HG02973 (cell line): ENCODE results near the gene FAM110D.

Experiments
- ATAC-seq: cut with Tn5 transposase; IDR thresholded peaks from one replicate; pipeline ENCODE4 v1.9.1; 2021; ENCODE audit warnings: moderate library complexity; ENCODE audit not compliant: unreplicated experiment

The FAM110D gene

GRCh38 chr1:26184086-26184485 lies 25.2 kb downstream of the FAM110D start:
- no peak for ATAC-seq

- no peak for ATAC-seq
Observed at GRCh38 chr1:26184883-26185282, 26.0 kb downstream of the FAM110D start.

- no peak for ATAC-seq
Observed at GRCh38 chr1:26187882-26188281, 29.0 kb downstream of the FAM110D start.

- ATAC-seq, result no peak
Observed at GRCh38 chr1:26188477-26188876, 29.6 kb downstream of the FAM110D start.

- ATAC-seq, result no peak
Observed at GRCh38 chr1:26189331-26189730, 30.5 kb downstream of the FAM110D start.

GRCh38 chr1:26189751-26190275 lies 30.9 kb downstream of the FAM110D start:
- ATAC-seq, result no peak

GRCh38 chr1:26190373-26190987 lies 31.6 kb downstream of the FAM110D start, which contains the start of gene CATSPER4:
TSS of gene CATSPER4 (plus strand) at chr1:26190602. CDS start at chr1:26190628, 26 bp downstream.
- ATAC-seq, result no peak

- no peak for ATAC-seq
Observed at GRCh38 chr1:26191739-26192138, 32.9 kb downstream of the FAM110D start.

GRCh38 chr1:26195805-26196204 lies 36.9 kb downstream of the FAM110D start:
- ATAC-seq, result no peak

GRCh38 chr1:26197301-26197700 lies 38.4 kb downstream of the FAM110D start:
- ATAC-seq, result no peak

- no peak for ATAC-seq
Observed at GRCh38 chr1:26197813-26198212, 38.9 kb downstream of the FAM110D start.

GRCh38 chr1:26200413-26200812 lies 41.5 kb downstream of the FAM110D start:
- ATAC-seq, result no peak

- ATAC-seq, result no peak
Observed at GRCh38 chr1:26203642-26204318, 44.9 kb downstream of the FAM110D start.

- no peak for ATAC-seq
Observed at GRCh38 chr1:26210147-26210870, 51.4 kb downstream of the FAM110D start.

- no peak for ATAC-seq
Observed at GRCh38 chr1:26212726-26213125, 53.8 kb downstream of the FAM110D start.

- no peak for ATAC-seq
Observed at GRCh38 chr1:26213335-26213905, 54.5 kb downstream of the FAM110D start.
